SJSA1 (cell line): ENCODE results near the gene PAK5. TPM values are rescaled to one million over a fixed set of nuclear protein-coding genes. Genes with fewer than 3 reads are reported as not detected.
A peak's percentile ranks its signal among the peaks of the same experiment; 100 is the strongest.
"Not testable (repeated sequence)": the region's sequence is repeated elsewhere in the genome, so short reads cannot be mapped to it uniquely, and the experiment has no call there.

Experiments
- DNase-seq, 2 experiments: peaks; one replicate each; pipeline ENCODE4 v3.0.0-alpha.2; 2015 to 2020; ENCODE audit warnings: low spot score in 2 of 2, low read depth in 1 of 2
- H3K27ac ChIP-seq: fragments of 250-450 bp; sonication (Bioruptor Pico); 2 replicates; pipeline ENCODE4 v1.5.1; 2020; ENCODE audit warnings: mild to moderate bottlenecking, moderate library complexity
- H3K27me3 ChIP-seq: fragments of 250-450 bp; sonication (Bioruptor Pico); replicated peaks from 2 replicates; pipeline ENCODE4 v1.5.1; 2020; ENCODE audit warnings: mild to moderate bottlenecking, moderate library complexity
- H3K36me3 ChIP-seq: fragments of 250-450 bp; sonication (Bioruptor Pico); 2 replicates; pipeline ENCODE4 v1.5.1; 2020; ENCODE audit warnings: mild to moderate bottlenecking
- H3K4me1 ChIP-seq: fragments of 250-450 bp; sonication (Bioruptor Pico); replicated peaks from 2 replicates; pipeline ENCODE4 v1.6.1; 2021; ENCODE audit warnings: mild to moderate bottlenecking
- H3K4me3 ChIP-seq: fragments of 250-450 bp; sonication (Bioruptor Pico); 2 replicates; pipeline ENCODE4 v1.5.1; 2020; ENCODE audit warnings: mild to moderate bottlenecking
- H3K9me3 ChIP-seq: fragments of 250-450 bp; sonication (Bioruptor Pico); replicated peaks from 2 replicates; pipeline ENCODE4 v1.5.1; 2020; ENCODE audit warnings: mild to moderate bottlenecking
- total RNA-seq: library from RNA; depleted of rRNA; stranded (reverse); fragments of >200 nt; shearing (Covaris generic); gene quantifications from 2 replicates; pipeline ENCODE4 v1.2.3, GENCODE V29; 2014

Gene PAK5
- total RNA-seq, 1 experiment from 2014 or later: not detected

GRCh38 chr20:9689041-9689440, 149.8 kb downstream of the PAK5 start:
- H3K27ac ChIP-seq: no peak overlapping the region
- H3K36me3 ChIP-seq: no peaks in the 10 kb centered on the region
- H3K4me3 ChIP-seq: no peak overlapping the region
- H3K9me3 ChIP-seq: no peaks in the 10 kb centered on the region
- H3K4me1 ChIP-seq: no peaks in the 10 kb centered on the region
- no peak for DNase-seq
- H3K27me3 ChIP-seq: peaks cover 6% of the 10 kb centered on the region; the same call in 1 of the 2 replicates

DNA sequence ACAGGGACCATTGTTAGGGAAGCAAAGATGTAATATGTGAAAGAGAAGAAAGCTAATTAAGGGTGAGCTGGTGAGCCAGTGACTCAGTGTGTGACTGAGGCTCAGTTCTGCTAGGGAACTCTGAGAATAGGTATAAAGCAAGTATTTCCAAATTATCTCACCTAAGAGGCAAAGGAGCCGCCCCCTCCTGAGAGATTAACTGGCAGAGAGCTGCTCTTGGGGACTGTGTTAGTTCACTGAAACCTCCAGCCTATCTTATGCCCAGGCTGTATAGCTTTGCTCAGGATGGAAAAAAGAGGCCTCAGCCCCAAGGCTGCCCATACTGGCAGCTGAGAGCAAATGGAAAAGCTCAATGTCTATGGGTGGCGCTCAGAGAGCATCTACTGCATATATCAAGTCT, 152.0 kb downstream of the PAK5 start:
- Histone ChIP-seq H3K36me3 (no peaks in the 10 kb centered on the region), H3K27me3 (peaks cover 4% of the 10 kb centered on the region; the same call in 1 of the 2 replicates), H3K9me3 (no peaks in the 10 kb centered on the region), H3K4me3 (no peak overlapping the region), H3K27ac (no peak overlapping the region), H3K4me1 (no peaks in the 10 kb centered on the region)
- no peak for DNase-seq

GRCh38 chr20:9686455-9686854, 152.4 kb downstream of the PAK5 start:
- Histone ChIP-seq H3K4me1 (no peaks in the 10 kb centered on the region), H3K27ac (no peak overlapping the region), H3K4me3 (no peak overlapping the region), H3K36me3 (no peaks in the 10 kb centered on the region), H3K9me3 (no peaks in the 10 kb centered on the region), H3K27me3 (no peaks in the 10 kb centered on the region)
- no peak for DNase-seq

GRCh38 chr20:9686001-9686400, 152.9 kb downstream of the PAK5 start:
- H3K27ac ChIP-seq: no peak overlapping the region
- no peak overlapping the region for H3K4me3 ChIP-seq
- H3K27me3 ChIP-seq: no peaks in the 10 kb centered on the region
- H3K9me3 ChIP-seq: no peaks in the 10 kb centered on the region
- H3K4me1 ChIP-seq: no peaks in the 10 kb centered on the region
- DNase-seq: no peak
- H3K36me3 ChIP-seq: no peaks in the 10 kb centered on the region

DNA sequence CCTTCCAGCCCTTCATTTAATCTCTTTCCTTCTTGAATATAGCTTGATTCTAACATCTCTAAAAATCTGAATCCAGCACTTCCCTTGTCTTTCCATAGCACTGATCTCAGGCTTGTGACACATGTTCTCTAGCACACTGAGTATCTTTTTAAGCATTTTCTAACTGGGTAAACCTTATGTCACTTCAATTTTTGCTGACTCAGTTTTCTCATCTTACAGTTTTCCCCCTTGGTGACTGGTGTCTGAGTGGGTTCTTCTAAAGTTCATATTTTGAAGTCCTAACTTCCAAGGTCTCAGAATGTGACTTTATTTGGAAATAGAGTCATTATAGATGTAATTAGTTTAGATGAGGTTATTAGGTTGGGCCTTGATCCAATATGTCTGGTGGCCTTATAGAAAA, 153.9 kb downstream of the PAK5 start:
- H3K4me3 ChIP-seq: no peak overlapping the region
- H3K27me3 ChIP-seq: no peaks in the 10 kb centered on the region
- H3K36me3 ChIP-seq: no peaks in the 10 kb centered on the region
- H3K4me1 ChIP-seq: no peaks in the 10 kb centered on the region
- H3K27ac ChIP-seq: no peak overlapping the region
- DNase-seq: no peak
- H3K9me3 ChIP-seq: no peaks in the 10 kb centered on the region

DNA sequence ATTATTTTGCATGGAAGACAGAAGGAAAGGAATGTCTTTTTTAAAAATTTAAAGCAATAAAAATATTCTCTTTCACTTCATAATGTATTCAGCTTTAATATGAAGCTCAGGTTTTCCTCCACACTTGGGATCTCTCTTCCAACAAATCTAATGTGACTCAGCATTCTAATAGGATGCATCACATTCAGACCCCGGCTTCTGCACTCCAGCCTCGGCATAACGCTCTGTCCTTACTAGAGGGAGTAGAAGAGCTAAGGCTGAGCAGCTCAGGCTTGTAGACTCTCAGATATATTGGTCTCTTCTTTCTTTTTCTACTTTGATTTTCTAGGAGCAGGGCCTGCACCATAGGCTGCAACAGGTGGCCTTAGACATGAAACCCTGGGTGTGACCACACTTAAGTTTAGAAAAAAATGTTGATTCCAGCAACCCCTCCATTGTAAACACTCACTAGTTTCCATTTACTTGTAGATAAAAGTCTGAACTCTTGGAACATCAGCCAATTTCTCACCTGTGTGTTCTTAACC, 161.7 kb downstream of the PAK5 start:
- Histone ChIP-seq H3K27me3 (no peaks in the 10 kb centered on the region), H3K36me3 (no peaks in the 10 kb centered on the region), H3K27ac (no peak overlapping the region), H3K9me3 (no peaks in the 10 kb centered on the region), H3K4me1 (no peaks in the 10 kb centered on the region), H3K4me3 (no peak overlapping the region)
- DNase-seq: no peak

DNA sequence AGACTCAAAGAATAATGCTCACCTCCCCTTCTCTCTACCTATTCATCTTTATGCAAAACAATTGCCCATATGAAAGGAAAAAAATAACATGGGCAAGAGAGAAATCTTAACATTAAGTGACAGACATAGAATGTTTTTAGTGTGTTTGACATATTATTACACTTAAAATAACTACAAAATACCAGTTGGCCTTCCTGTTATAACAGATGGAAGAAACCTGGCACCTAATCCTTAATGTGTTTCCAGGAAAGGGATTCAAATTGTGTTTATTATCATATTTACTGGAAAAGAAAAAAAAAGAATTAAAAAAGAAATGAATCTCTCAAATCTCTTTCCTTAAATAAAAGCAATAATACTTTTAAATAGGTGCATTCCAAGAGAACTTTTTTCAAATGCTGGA, 165.9 kb downstream of the PAK5 start:
- Histone ChIP-seq H3K36me3 (no peaks in the 10 kb centered on the region), H3K27me3 (no peaks in the 10 kb centered on the region), H3K9me3 (no peaks in the 10 kb centered on the region), H3K4me1 (no peaks in the 10 kb centered on the region), H3K27ac (no peak overlapping the region), H3K4me3 (no peak overlapping the region)
- no peak for DNase-seq

- no peaks in the 10 kb centered on the region for H3K9me3 ChIP-seq
- no peaks in the 10 kb centered on the region for H3K27me3 ChIP-seq
- no peaks in the 10 kb centered on the region for H3K36me3 ChIP-seq
- no peak for DNase-seq
- no peaks in the 10 kb centered on the region for H3K4me1 ChIP-seq
- no peak overlapping the region for H3K27ac ChIP-seq
- no peak overlapping the region for H3K4me3 ChIP-seq
Observed at GRCh38 chr20:9672027-9672426, 166.8 kb downstream of the PAK5 start.

- Histone ChIP-seq H3K27me3 (no peaks in the 10 kb centered on the region), H3K27ac (no peak overlapping the region)
- DNase-seq: no peak
Observed at GRCh38 chr20:9668381-9668780, 170.5 kb downstream of the PAK5 start.

GRCh38 chr20:9663423-9663822, 175.5 kb downstream of the PAK5 start:
- no peaks in the 10 kb centered on the region for H3K4me1 ChIP-seq
- H3K36me3 ChIP-seq: no peaks in the 10 kb centered on the region
- H3K9me3 ChIP-seq: no peaks in the 10 kb centered on the region
- no peak overlapping the region for H3K27ac ChIP-seq
- H3K4me3 ChIP-seq: no peak overlapping the region
- H3K27me3 ChIP-seq: no peaks in the 10 kb centered on the region
- DNase-seq: no peak

More at GRCh38 chr20:9668381-9668780, 170.5 kb downstream of the PAK5 start:
- H3K4me1 ChIP-seq: no peaks in the 10 kb centered on the region
- H3K36me3 ChIP-seq: no peaks in the 10 kb centered on the region
- H3K4me3 ChIP-seq: no peak overlapping the region
- no peaks in the 10 kb centered on the region for H3K9me3 ChIP-seq

DNA sequence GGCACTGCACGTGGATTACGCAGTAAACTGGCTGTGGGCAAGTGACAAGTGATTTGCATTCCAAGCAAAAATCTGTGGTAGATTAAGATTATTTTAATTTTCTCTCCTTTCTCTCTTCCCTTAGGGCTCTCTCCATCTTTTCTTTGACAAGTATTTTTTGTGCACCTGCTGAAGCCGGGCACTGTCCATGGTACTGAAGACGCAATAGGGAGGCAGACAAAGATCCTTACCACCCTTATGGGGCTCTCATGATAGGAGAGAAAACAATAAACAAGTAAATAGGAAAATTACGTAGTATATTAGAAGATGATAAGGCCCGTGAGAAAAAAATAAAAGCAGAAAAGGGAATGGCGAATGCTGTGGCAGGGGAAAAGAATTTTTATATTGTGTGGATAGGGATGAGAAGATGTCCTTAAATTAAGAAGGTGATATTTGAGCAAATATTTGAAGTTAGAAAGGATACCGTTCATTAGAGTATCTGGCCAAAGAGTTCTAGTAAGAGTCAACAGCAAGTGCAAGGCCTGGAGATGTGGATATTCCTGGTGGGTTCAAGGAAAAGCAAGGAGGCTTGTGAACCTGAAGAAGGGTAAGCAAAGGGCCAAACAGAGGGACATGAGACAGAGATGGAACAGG, 178.5 kb downstream of the PAK5 start:
- Histone ChIP-seq H3K27me3 (no peaks in the 10 kb centered on the region), H3K4me1 (no peaks in the 10 kb centered on the region), H3K4me3 (no peak overlapping the region), H3K27ac (no peak overlapping the region), H3K9me3 (no peaks in the 10 kb centered on the region), H3K36me3 (no peaks in the 10 kb centered on the region)
- DNase-seq: peak in 1 of 2 experiments; percentile 4

- H3K27me3 ChIP-seq: no peaks in the 10 kb centered on the region
- H3K9me3 ChIP-seq: no peaks in the 10 kb centered on the region
- DNase-seq: no peak
- no peak overlapping the region for H3K27ac ChIP-seq
- no peak overlapping the region for H3K4me3 ChIP-seq
- no peaks in the 10 kb centered on the region for H3K36me3 ChIP-seq
- no peaks in the 10 kb centered on the region for H3K4me1 ChIP-seq
Observed at GRCh38 chr20:9647741-9648140, 191.1 kb downstream of the PAK5 start.

GRCh38 chr20:9646375-9646774, 192.5 kb downstream of the PAK5 start:
- no peak for DNase-seq
- Histone ChIP-seq H3K4me1 (no peaks in the 10 kb centered on the region), H3K27ac (no peak overlapping the region), H3K36me3 (no peaks in the 10 kb centered on the region), H3K9me3 (no peaks in the 10 kb centered on the region), H3K4me3 (no peak overlapping the region), H3K27me3 (no peaks in the 10 kb centered on the region)

GRCh38 chr20:9642882-9643281, 196.0 kb downstream of the PAK5 start:
- Histone ChIP-seq H3K4me1 (no peaks in the 10 kb centered on the region), H3K27me3 (no peaks in the 10 kb centered on the region), H3K9me3 (no peaks in the 10 kb centered on the region), H3K27ac (no peak overlapping the region), H3K4me3 (no peak overlapping the region), H3K36me3 (no peaks in the 10 kb centered on the region)
- DNase-seq: no peak

DNA sequence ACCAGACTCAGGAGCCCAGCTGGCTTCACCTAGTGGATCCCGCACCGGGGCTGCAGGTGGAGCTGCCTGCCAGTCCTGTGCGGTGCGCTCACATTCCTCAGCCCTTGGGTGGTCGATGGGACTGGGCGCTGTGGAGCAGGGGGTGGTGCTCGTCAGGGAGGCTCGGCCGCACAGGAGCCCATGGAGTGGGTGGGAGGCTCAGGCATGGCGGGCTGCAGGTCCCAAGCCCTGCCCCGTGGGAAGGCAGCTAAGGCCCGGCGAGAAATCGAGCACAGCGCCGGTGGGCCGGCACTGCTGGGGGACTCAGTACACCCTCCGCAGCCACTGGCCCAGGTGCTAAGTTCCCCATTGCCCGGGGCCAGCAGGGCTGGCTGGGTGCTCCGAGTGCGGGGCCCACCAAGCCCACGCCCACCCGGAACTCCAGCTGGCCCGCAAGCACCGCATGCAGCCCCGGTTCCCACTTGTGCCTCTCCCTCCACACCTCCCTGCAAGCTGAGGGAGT, 197.3 kb downstream of the PAK5 start:
- H3K4me1 ChIP-seq, H3K9me3 ChIP-seq, H3K27me3 ChIP-seq, H3K27ac ChIP-seq, DNase-seq, H3K4me3 ChIP-seq, H3K36me3 ChIP-seq: not testable (repeated sequence)
